ENCODE data around the gene SREK1IP1. TPM values are rescaled to one million over a fixed set of nuclear protein-coding genes. Genes with fewer than 3 reads are reported as not detected.
A peak's percentile ranks its signal among the peaks of the same experiment; 100 is the strongest.

Gene SREK1IP1
- total and polyA plus RNA-seq, 9 of the 15 experiments (the other 6 are each of a cell fraction or from before 2014, with no cell fraction given), result 6.9 to 45.2 (median 21.7) TPM

GRCh38 chr5:64768358-64769312, at the start of gene SREK1IP1, which contains the start of gene CWC27 (continued):
- no peak for TF ChIP-seq MITF (IDR thresholded peaks at IDR 0.05)
- TF ChIP-seq TARDBP (IDR thresholded peaks at IDR 0.05), result peak; percentile 72; the same call in 1 of the 2 replicates
- peak; percentile 67; the same call in 1 of the 2 replicates for TF ChIP-seq ZNF395 (CRISPR knock-in tag; IDR thresholded peaks at IDR 0.05)
- TF ChIP-seq SRSF9 (IDR thresholded peaks at IDR 0.05; ENCODE audit: borderline replicate concordance, low read depth, low read length), result no peak
- TF ChIP-seq ZNF146 (CRISPR knock-in tag; IDR thresholded peaks at IDR 0.05; ENCODE audit: unreplicated experiment), result no peak
- no peak for TF ChIP-seq ZFP30 (CRISPR knock-in tag; IDR thresholded peaks at IDR 0.05; ENCODE audit: borderline replicate concordance)
- TF ChIP-seq RCOR1 (IDR thresholded peaks at IDR 0.05; ENCODE audit: borderline replicate concordance in 1 of 2, low read depth in 2 of 2, low read length in 2 of 2), result 0 out of 4 replicates have a peak, but pooled peaks of 1 of the 2 experiments have one; percentile 12
- TF ChIP-seq CREM (IDR thresholded peaks at IDR 0.05; ENCODE audit: low read depth), result peak; percentile 72
- TF ChIP-seq ZBTB40 (IDR thresholded peaks at IDR 0.05), result peak; percentile 93
- TF ChIP-seq ZBTB40 (CRISPR knock-in tag; IDR thresholded peaks at IDR 0.05), result no peak
- no peak for TF ChIP-seq ZBTB1 (CRISPR knock-in tag; IDR thresholded peaks at IDR 0.05; ENCODE audit: borderline replicate concordance, low read depth)
- TF ChIP-seq FOXK2 (conservative IDR thresholded peaks at IDR 0.05 in 1 of 2, IDR thresholded peaks at IDR 0.05 in 1 of 2; ENCODE audit: low read depth in 2 of 2), result peak; percentile 94 to 99
- no peak for TF ChIP-seq XRCC4 (IDR thresholded peaks at IDR 0.05; ENCODE audit: extremely low read depth, insufficient read depth, insufficient read length)
- no peak for TF ChIP-seq ETV5 (CRISPR knock-in tag; IDR thresholded peaks at IDR 0.05; ENCODE audit: low read depth)
